Panc1 (cell line): ENCODE data around the gene SUSD2. TPM values are rescaled to one million over a fixed set of nuclear protein-coding genes. Genes with fewer than 3 reads are reported as not detected.

Source experiments
- ATAC-seq: fragments of 200-7000 bp; cut with Tn5 transposase; 2 replicates; pipeline ENCODE4 v1.9.1; 2020; ENCODE audit warnings: mild to moderate bottlenecking, moderate library complexity
- BruUV-seq: library from RNA; stranded (reverse); fragments of 400-500 nt; replicated peaks from 2 replicates; lab custom pipeline; 2021; lab: Mats Ljungman, UMichigan
- CTCF ChIA-PET: fragments of 300-600 bp; sonication (Branson Sonifier 250); formaldehyde crosslinking; loops from one replicate; lab custom pipeline; 2022; ENCODE audit warnings: antibody characterized with exemption; lab: Charles Lee
- POLR2A ChIA-PET: fragments of 300-600 bp; sonication (Branson Sonifier 250); formaldehyde crosslinking; loops from one replicate; lab custom pipeline; 2022; ENCODE audit warnings: antibody characterized with exemption; lab: Charles Lee
- DNase-seq: peaks from one replicate; pipeline ENCODE4 v3.0.0-alpha.2; 2010; ENCODE audit warnings: low read depth, low spot score
- H3K27ac ChIP-seq: 2 replicates; pipeline ENCODE4 v1.5.1; 2011; ENCODE audit warnings: mild to moderate bottlenecking, low read length, inconsistent platforms
- H3K27me3 ChIP-seq: fragments of 200-500 bp; sonication (Bioruptor generic); 2 replicates; pipeline ENCODE4 v1.6.0; 2014; ENCODE audit warnings: low read length, inconsistent platforms; ENCODE audit not compliant: control insufficient read depth, insufficient read depth
- H3K36me3 ChIP-seq: fragments of 200-500 bp; sonication (Bioruptor generic); 2 replicates; pipeline ENCODE4 v1.5.1; 2014; ENCODE audit warnings: inconsistent platforms, mild to moderate bottlenecking, low read length, moderate library complexity; ENCODE audit not compliant: control insufficient read depth, insufficient read depth
- H3K4me1 ChIP-seq: 2 replicates; pipeline ENCODE4 v1.5.1; 2011; ENCODE audit warnings: inconsistent platforms, mild to moderate bottlenecking, low read length, moderate library complexity; ENCODE audit not compliant: control insufficient read depth, insufficient read depth
- H3K4me3 ChIP-seq, 2 experiments: 2 replicates each; pipeline ENCODE4 v1.5.1; 2011 to 2012; ENCODE audit warnings: low read depth in 2 of 2, low read length in 2 of 2, mild to moderate bottlenecking in 2 of 2, inconsistent platforms in 1 of 2, moderate library complexity in 1 of 2
- H3K9me3 ChIP-seq: fragments of 200-500 bp; sonication (Bioruptor generic); 2 replicates; pipeline ENCODE4 v1.5.1; 2014; ENCODE audit warnings: low read depth, mild to moderate bottlenecking, inconsistent platforms, low read length, moderate library complexity; ENCODE audit not compliant: control insufficient read depth, insufficient read depth
- POLR2AphosphoS5 ChIP-seq: IDR thresholded peaks from 2 replicates; pipeline ENCODE4 v1.6.1; 2012; ENCODE audit warnings: mild to moderate bottlenecking, low read depth, low read length, moderate library complexity
- SIN3A ChIP-seq: IDR thresholded peaks from 2 replicates; pipeline ENCODE4 v1.6.1; 2012; ENCODE audit warnings: low read depth, mild to moderate bottlenecking, low read length, moderate library complexity, borderline replicate concordance; ENCODE audit not compliant: insufficient read depth
- TCF7L2 ChIP-seq: IDR thresholded peaks from 2 replicates; pipeline ENCODE4 v1.6.1; 2011; ENCODE audit warnings: mild to moderate bottlenecking, low read depth, low read length, inconsistent platforms
- in situ Hi-C: cut with HindIII; loops from 2 replicates; pipeline ENCODE4 v1.10.0; 2016; ENCODE audit warnings: low sequenced_read_pairs, low pct_unique_long_range_greater_than_20kb
- intact Hi-C: fragments of 100-400 bp; cut with micrococcal nuclease; formaldehyde crosslinking; loops from one replicate; pipeline ENCODE4 v1.10.0; 2022; ENCODE audit not compliant: unreplicated experiment
- total RNA-seq: library from RNA; stranded (reverse); gene quantifications from one replicate; pipeline ENCODE4 v1.2.1, GENCODE V29; 2021; ENCODE audit not compliant: unreplicated experiment
- TF ChIP-seq, protein P1 (sequence below), 2 experiments: IDR thresholded peaks; 2 replicates each; pipeline ENCODE4 v1.6.1; 2011 to 2012; ENCODE audit warnings: low read depth in 2 of 2, control low read depth in 1 of 2, low read length in 1 of 2, mild to moderate bottlenecking in 1 of 2, moderate library complexity in 1 of 2; ENCODE audit not compliant: insufficient read depth in 1 of 2
- TF ChIP-seq, protein P2 (sequence below): fragments of 450-650 bp; IDR thresholded peaks from 2 replicates; pipeline ENCODE4 v1.5.1; 2017; ENCODE audit warnings: mild to moderate bottlenecking

The SUSD2 gene
- total RNA-seq, 1 experiment from 2014 or later, result 10.6 TPM

GRCh38 chr22:24176040-24176439 lies 5.2 kb upstream of the SUSD2 start:
- in situ Hi-C loops, result no loop called here
- no peak for TF ChIP-seq POLR2AphosphoS5
- TF ChIP-seq, protein P1, sequence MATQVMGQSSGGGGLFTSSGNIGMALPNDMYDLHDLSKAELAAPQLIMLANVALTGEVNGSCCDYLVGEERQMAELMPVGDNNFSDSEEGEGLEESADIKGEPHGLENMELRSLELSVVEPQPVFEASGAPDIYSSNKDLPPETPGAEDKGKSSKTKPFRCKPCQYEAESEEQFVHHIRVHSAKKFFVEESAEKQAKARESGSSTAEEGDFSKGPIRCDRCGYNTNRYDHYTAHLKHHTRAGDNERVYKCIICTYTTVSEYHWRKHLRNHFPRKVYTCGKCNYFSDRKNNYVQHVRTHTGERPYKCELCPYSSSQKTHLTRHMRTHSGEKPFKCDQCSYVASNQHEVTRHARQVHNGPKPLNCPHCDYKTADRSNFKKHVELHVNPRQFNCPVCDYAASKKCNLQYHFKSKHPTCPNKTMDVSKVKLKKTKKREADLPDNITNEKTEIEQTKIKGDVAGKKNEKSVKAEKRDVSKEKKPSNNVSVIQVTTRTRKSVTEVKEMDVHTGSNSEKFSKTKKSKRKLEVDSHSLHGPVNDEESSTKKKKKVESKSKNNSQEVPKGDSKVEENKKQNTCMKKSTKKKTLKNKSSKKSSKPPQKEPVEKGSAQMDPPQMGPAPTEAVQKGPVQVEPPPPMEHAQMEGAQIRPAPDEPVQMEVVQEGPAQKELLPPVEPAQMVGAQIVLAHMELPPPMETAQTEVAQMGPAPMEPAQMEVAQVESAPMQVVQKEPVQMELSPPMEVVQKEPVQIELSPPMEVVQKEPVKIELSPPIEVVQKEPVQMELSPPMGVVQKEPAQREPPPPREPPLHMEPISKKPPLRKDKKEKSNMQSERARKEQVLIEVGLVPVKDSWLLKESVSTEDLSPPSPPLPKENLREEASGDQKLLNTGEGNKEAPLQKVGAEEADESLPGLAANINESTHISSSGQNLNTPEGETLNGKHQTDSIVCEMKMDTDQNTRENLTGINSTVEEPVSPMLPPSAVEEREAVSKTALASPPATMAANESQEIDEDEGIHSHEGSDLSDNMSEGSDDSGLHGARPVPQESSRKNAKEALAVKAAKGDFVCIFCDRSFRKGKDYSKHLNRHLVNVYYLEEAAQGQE (IDR thresholded peaks at IDR 0.05; ENCODE audit: insufficient read depth in 1 of 2, low read depth in 2 of 2, low read length in 1 of 2), result no peak
- TF ChIP-seq, protein P2, sequence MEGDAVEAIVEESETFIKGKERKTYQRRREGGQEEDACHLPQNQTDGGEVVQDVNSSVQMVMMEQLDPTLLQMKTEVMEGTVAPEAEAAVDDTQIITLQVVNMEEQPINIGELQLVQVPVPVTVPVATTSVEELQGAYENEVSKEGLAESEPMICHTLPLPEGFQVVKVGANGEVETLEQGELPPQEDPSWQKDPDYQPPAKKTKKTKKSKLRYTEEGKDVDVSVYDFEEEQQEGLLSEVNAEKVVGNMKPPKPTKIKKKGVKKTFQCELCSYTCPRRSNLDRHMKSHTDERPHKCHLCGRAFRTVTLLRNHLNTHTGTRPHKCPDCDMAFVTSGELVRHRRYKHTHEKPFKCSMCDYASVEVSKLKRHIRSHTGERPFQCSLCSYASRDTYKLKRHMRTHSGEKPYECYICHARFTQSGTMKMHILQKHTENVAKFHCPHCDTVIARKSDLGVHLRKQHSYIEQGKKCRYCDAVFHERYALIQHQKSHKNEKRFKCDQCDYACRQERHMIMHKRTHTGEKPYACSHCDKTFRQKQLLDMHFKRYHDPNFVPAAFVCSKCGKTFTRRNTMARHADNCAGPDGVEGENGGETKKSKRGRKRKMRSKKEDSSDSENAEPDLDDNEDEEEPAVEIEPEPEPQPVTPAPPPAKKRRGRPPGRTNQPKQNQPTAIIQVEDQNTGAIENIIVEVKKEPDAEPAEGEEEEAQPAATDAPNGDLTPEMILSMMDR, result no peak
- no peak for TF ChIP-seq SIN3A
- no peak for TF ChIP-seq TCF7L2
- CTCF ChIA-PET, result interaction anchor here (1.1 kb wide), 1 partner anchor 19 kb away, joined by 3 read pairs; no protein-coding TSS in a partner anchor

DNA sequence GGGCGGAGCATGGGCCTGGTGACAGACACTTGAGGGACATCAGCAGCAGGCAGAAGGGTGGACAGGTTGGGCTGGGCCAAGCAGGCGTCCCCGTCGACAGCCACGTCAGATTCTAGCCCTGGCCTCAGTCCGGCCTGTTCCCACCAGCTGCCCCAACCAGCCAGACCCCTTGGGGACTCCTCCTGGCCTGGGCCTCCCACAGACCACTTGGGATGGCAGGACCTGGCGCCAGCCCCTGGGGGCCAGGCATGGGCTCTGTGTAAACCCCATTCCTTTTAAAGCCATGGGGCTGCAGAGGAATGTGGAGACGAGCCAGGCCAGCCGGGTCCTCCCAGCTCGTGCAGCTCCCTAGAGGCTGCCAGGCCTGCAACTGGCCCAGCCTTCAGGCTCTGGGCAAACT lies 4.7 kb upstream of the SUSD2 start:
- H3K9me3 ChIP-seq, result no peaks in the 10 kb centered on the region
- TF ChIP-seq POLR2AphosphoS5, result no peak
- peaks cover 3% of the 10 kb centered on the region; the same call in 1 of the 2 replicates for H3K4me1 ChIP-seq
- POLR2A ChIA-PET, result no interaction called here
- no peaks in the 10 kb centered on the region for H3K36me3 ChIP-seq
- in situ Hi-C loops, result no loop called here
- no peak overlapping the region for H3K27ac ChIP-seq
- ATAC-seq, result no peak
- intact Hi-C loops, result no loop called here
- no TSS peak for BruUV-seq
- CTCF ChIA-PET, result interaction anchor here (1.1 kb wide), 1 partner anchor 19 kb away, joined by 3 read pairs; no protein-coding TSS in a partner anchor
- H3K27me3 ChIP-seq, result no peaks in the 10 kb centered on the region
- DNase-seq, result no peak
- H3K4me3 ChIP-seq, result no peak overlapping the region

More at GRCh38 chr22:24176040-24176439, 5.2 kb upstream of the SUSD2 start:
- no peak for DNase-seq
- POLR2A ChIA-PET, result no interaction called here
- Histone ChIP-seq H3K27me3 (no peaks in the 10 kb centered on the region), H3K4me1 (0 out of 2 replicates have a peak, but pooled peaks cover 3% of the 10 kb centered on the region), H3K9me3 (no peaks in the 10 kb centered on the region), H3K4me3 (no peak overlapping the region), H3K36me3 (no peaks in the 10 kb centered on the region), H3K27ac (no peak overlapping the region)
- intact Hi-C loops, result no loop called here
- no peak for ATAC-seq
- BruUV-seq, result no TSS peak

GRCh38 chr22:24177045-24177444 lies 4.2 kb upstream of the SUSD2 start:
- in situ Hi-C loops, result no loop called here
- CTCF ChIA-PET, result interaction anchor here (1.1 kb wide), 1 partner anchor 20 kb away, joined by 3 read pairs; no protein-coding TSS in a partner anchor

More at GRCh38 chr22:24177045-24177444, 4.2 kb upstream of the SUSD2 start:
- BruUV-seq, result no TSS peak
- H3K4me1 ChIP-seq, result peaks cover 3% of the 10 kb centered on the region; the same call in 1 of the 2 replicates
- H3K27me3 ChIP-seq, result no peaks in the 10 kb centered on the region
- POLR2A ChIA-PET, result no interaction called here
- no peaks in the 10 kb centered on the region for H3K9me3 ChIP-seq
- H3K36me3 ChIP-seq, result no peaks in the 10 kb centered on the region
- no peak overlapping the region for H3K27ac ChIP-seq
- ATAC-seq (no peak), DNase-seq (no peak)
- H3K4me3 ChIP-seq, result no peak overlapping the region
- intact Hi-C loops, result no loop called here
- TF ChIP-seq TCF7L2, result no peak
- no peak for TF ChIP-seq POLR2AphosphoS5
- TF ChIP-seq SIN3A, result no peak
- TF ChIP-seq, protein P2, result no peak
- TF ChIP-seq, protein P1 (IDR thresholded peaks at IDR 0.05; ENCODE audit: insufficient read depth in 1 of 2, low read depth in 2 of 2, low read length in 1 of 2), result no peak
